WERI-Rb-1 (cell line): Measurements from ENCODE around the gene TRPC4.
"Not testable (repeated sequence)": the region's sequence is repeated elsewhere in the genome, so short reads cannot be mapped to it uniquely, and the experiment has no call there.

Experiments used
- DNase-seq: peaks from one replicate; pipeline ENCODE4 v3.0.0-alpha.2; 2020
- H3K27ac ChIP-seq: fragments of 250-450 bp; sonication (Bioruptor Pico); 2 replicates; pipeline ENCODE4 v1.5.1; 2020; ENCODE audit warnings: mild to moderate bottlenecking, moderate library complexity
- H3K27me3 ChIP-seq: fragments of 250-450 bp; sonication (Bioruptor Pico); 2 replicates; pipeline ENCODE4 v1.5.1; 2021; ENCODE audit warnings: mild to moderate bottlenecking, low read depth, moderate library complexity; ENCODE audit not compliant: insufficient read depth, severe bottlenecking
- H3K36me3 ChIP-seq: fragments of 250-450 bp; sonication (Bioruptor Pico); 2 replicates; pipeline ENCODE4 v1.5.1; 2020; ENCODE audit warnings: mild to moderate bottlenecking, moderate library complexity
- H3K4me3 ChIP-seq: 2 replicates; pipeline ENCODE4 v1.5.1; 2011; ENCODE audit warnings: low read depth, mild to moderate bottlenecking, control low read depth, low read length
- H3K9me3 ChIP-seq: fragments of 250-450 bp; sonication (Bioruptor Pico); 2 replicates; pipeline ENCODE4 v1.5.1; 2021; ENCODE audit warnings: mild to moderate bottlenecking, moderate library complexity; ENCODE audit not compliant: severe bottlenecking
- TF ChIP-seq, protein P1 (sequence below): IDR thresholded peaks from 2 replicates; pipeline ENCODE4 v1.5.1; 2011; ENCODE audit warnings: low read depth, mild to moderate bottlenecking, control low read depth, inconsistent platforms, low read length

The TRPC4 gene

GRCh38 chr13:37595162-37595561, 274.4 kb downstream of the TRPC4 start:
- H3K9me3 ChIP-seq: no peaks in the 10 kb centered on the region
- H3K27me3 ChIP-seq: no peaks in the 10 kb centered on the region
- H3K36me3 ChIP-seq: no peaks in the 10 kb centered on the region
- TF ChIP-seq, protein P1, sequence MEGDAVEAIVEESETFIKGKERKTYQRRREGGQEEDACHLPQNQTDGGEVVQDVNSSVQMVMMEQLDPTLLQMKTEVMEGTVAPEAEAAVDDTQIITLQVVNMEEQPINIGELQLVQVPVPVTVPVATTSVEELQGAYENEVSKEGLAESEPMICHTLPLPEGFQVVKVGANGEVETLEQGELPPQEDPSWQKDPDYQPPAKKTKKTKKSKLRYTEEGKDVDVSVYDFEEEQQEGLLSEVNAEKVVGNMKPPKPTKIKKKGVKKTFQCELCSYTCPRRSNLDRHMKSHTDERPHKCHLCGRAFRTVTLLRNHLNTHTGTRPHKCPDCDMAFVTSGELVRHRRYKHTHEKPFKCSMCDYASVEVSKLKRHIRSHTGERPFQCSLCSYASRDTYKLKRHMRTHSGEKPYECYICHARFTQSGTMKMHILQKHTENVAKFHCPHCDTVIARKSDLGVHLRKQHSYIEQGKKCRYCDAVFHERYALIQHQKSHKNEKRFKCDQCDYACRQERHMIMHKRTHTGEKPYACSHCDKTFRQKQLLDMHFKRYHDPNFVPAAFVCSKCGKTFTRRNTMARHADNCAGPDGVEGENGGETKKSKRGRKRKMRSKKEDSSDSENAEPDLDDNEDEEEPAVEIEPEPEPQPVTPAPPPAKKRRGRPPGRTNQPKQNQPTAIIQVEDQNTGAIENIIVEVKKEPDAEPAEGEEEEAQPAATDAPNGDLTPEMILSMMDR: no peak
- no peak for DNase-seq
- no peak overlapping the region for H3K4me3 ChIP-seq
- no peak overlapping the region for H3K27ac ChIP-seq

- H3K27ac ChIP-seq: no peak overlapping the region
- H3K4me3 ChIP-seq: no peak overlapping the region
These were observed 275.0 kb downstream of the TRPC4 start for GRCh38 chr13:37594550-37594949.

DNA sequence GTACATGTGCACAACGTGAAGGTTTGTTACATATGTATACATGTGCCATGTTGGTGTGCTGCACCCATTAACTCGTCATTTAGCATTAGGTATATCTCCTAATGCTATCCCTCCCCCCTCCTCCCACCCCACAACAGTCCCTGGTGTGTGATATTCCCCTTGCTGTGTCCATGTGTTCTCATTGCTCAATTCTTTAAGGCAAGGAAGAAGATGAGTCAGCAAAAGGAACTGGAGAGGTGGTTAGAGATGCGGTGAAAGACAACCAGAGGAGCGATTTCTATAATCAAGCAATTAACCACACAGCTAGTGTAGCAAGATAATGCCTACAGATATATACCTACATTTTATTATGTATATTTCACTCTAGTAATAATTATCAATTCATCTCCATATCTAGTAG, 280.2 kb downstream of the TRPC4 start:
- not testable (repeated sequence) for DNase-seq, H3K9me3 ChIP-seq, H3K27ac ChIP-seq, H3K4me3 ChIP-seq, H3K27me3 ChIP-seq, H3K36me3 ChIP-seq

More at GRCh38 chr13:37594550-37594949, 275.0 kb downstream of the TRPC4 start:
- no peaks in the 10 kb centered on the region for H3K9me3 ChIP-seq
- TF ChIP-seq, protein P1: no peak
- DNase-seq: no peak
- H3K27me3 ChIP-seq: no peaks in the 10 kb centered on the region
- no peaks in the 10 kb centered on the region for H3K36me3 ChIP-seq

GRCh38 chr13:37587236-37587635, 282.3 kb downstream of the TRPC4 start:
- no peak overlapping the region for H3K27ac ChIP-seq
- no peaks in the 10 kb centered on the region for H3K9me3 ChIP-seq
- no peaks in the 10 kb centered on the region for H3K27me3 ChIP-seq
- no peak overlapping the region for H3K4me3 ChIP-seq
- TF ChIP-seq, protein P1: no peak
- no peak for DNase-seq
- H3K36me3 ChIP-seq: no peaks in the 10 kb centered on the region
